Uterus (tissue), 2 donors: Measurements from ENCODE around the gene HOXA10.

Experiments
- POLR2A ChIP-seq, 2 donors: fragments of 450-650 bp; IDR thresholded peaks; one replicate each; pipeline ENCODE4 v1.6.1; 2016; ENCODE audit warnings: antibody characterized with exemption in 2 of 2, mild to moderate bottlenecking in 1 of 2, moderate library complexity in 1 of 2
- TF ChIP-seq, protein P1 (sequence below), 4 experiments: fragments of 200-600 bp in 2 of 4; fragments of 450-650 bp in 2 of 4; sonication (generic) in 2 of 4; IDR thresholded peaks; one replicate each; pipeline ENCODE4 v1.5.1; 2016 to 2019; ENCODE audit warnings: antibody characterized with exemption in 4 of 4, mild to moderate bottlenecking in 2 of 4, moderate library complexity in 1 of 4

DNA sequence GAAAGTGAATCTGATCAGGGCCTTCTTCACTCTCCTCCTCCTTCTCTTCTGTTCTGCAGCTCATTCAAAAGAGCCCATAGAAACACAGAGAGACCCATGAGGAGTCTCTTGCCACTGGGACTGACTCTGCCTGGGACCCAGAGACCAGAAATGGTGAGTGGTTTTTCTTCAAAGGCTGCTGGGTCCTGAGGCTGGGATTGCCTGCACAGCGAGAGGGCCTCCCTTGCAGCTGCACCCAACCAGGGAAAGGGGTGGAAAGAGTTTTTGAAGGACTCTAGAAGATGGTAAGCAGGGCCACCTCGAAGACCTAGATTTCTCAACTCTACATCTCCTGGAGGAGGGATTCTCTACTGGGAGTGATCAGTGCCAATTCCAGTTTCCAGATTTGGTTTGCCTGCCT is 41.2 kb upstream of the HOXA10 start:
- TF ChIP-seq, protein P1, sequence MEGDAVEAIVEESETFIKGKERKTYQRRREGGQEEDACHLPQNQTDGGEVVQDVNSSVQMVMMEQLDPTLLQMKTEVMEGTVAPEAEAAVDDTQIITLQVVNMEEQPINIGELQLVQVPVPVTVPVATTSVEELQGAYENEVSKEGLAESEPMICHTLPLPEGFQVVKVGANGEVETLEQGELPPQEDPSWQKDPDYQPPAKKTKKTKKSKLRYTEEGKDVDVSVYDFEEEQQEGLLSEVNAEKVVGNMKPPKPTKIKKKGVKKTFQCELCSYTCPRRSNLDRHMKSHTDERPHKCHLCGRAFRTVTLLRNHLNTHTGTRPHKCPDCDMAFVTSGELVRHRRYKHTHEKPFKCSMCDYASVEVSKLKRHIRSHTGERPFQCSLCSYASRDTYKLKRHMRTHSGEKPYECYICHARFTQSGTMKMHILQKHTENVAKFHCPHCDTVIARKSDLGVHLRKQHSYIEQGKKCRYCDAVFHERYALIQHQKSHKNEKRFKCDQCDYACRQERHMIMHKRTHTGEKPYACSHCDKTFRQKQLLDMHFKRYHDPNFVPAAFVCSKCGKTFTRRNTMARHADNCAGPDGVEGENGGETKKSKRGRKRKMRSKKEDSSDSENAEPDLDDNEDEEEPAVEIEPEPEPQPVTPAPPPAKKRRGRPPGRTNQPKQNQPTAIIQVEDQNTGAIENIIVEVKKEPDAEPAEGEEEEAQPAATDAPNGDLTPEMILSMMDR (IDR thresholded peaks at IDR 0.05) = no peak
- TF ChIP-seq POLR2A (IDR thresholded peaks at IDR 0.05) = no peak
